NCI-H2029 treated with DMSO at 0.1 percent for 48 hours (cell line): Measurements from ENCODE around the gene SCG3.
"Not testable (repeated sequence)": the region's sequence is repeated elsewhere in the genome, so short reads cannot be mapped to it uniquely, and the experiment has no call there.

ENCODE experiments used
- DNase-seq: peaks from one replicate; lab custom pipeline; 2025; lab: John Stamatoyannopoulos, UW

SCG3 gene

DNA sequence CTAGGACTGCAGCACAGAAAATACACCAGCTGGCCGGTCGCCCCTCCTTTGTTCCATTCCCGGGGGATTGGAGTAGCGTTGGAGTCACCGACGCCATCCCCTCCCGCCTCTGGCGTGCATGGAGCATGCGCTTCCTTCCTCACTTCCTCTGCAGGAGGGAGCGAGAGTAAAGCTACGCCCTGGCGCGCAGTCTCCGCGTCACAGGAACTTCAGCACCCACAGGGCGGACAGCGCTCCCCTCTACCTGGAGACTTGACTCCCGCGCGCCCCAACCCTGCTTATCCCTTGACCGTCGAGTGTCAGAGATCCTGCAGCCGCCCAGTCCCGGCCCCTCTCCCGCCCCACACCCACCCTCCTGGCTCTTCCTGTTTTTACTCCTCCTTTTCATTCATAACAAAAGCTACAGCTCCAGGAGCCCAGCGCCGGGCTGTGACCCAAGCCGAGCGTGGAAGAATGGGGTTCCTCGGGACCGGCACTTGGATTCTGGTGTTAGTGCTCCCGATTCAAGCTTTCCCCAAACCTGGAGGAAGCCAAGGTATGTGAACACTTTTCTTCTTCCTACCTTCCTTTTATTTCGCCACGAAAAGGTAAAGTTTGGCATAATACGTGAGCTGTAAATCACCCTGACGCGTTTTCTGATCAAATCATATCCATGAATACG lies at the start of gene SCG3:
TSS of gene SCG3 (plus strand) at position 201 of the 661 bp plus-strand sequence. CDS start at position 454, 253 bp downstream.
- DNase-seq: peak; percentile 28

DNA sequence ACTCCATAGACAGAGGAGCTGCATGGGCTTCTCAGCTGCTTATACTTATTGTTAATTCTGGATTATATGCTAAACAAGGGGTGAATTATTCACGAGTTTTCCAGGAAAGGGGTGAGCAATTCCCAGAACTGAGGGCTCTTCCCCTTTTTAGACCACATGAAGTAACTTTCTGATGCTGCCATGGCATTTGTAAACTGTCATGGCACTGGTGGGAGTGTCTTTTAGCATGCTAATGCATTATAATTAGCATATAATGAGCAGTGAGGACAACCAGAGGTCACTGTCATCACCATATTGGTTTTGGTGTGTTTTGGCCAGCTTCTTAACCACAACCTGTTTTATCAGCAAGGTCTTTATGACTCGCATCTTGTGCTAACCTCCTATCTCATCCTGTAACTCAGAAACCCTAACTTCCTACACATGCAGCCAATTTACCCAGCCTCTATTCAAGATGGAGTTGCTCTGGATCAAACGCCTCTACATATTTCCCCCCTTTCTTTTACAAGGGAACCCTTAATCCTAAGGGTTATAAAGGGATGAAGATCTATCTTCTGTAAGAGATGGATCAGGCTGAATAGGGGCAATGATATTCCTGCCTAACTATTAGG lies 46.6 kb upstream of the SCG3 start:
- no peak for DNase-seq

DNA sequence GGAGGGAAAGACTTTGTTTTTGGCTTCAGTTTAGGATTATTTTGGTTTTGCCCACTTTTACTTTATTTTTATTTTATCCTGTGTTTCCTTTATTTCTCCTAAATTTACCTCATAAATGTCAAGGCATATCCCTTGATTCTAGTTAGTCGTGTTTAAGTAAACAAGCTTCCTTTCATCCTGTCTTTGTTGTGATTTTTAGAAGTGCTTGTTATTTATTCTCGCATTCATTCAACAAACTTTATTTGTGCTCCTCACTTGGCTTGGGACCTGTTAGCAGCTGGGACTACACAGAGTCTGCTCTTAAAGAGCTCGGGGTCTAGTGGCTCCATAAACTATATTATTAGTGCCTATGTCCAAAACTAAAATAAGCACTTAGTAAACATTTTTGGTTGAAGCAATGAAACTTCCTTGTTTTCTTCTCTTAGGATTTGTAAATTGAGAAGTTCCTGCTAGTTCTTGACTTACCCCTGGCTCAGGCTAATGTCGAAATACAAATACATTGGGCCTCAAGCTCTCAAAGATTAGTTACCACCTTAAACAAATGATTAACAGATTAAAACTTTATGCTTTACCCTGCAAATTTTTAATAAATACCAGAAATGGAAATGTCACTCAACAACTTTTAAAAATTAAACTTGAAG lies 39.7 kb upstream of the SCG3 start:
- no peak for DNase-seq

DNA sequence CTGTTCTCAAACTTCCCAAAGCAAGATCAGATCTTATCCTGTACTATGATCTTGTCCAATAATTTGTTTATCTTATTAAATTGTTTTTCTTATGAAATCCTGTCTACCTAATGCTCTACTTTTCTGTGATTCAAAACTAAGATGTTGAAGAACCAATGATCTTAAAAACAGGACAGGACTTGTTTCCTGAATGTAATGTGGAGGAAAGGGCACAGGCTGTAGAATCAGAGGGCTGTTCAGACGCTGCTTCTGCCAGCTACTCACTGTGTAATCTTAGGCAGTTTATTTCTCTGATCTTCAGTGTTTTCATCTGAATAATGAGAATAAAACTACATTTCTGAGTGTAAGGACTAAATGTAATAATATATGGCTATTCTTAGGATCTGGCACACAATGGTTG lies 38.6 kb upstream of the SCG3 start:
- DNase-seq: no peak

DNA sequence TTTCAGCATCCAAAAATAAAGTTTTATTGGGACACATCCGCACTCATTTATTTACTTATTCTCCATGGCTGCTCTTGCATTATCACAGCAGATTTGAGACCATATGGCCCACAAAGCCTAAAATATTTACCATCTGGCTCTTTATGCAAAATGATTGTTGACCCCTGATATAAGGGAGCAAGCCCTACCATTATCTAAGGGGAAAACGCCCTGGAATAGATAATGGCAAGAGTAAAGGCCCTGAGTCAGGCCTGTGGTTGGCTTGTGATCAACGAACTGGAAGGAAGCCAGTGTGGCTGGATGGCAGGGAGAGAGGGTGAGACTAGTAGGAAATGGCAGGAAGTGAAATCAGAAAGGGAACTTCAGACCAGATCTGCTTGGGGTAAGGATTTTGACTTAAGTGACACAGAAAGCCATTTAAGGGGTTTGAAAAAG lies 34.2 kb upstream of the SCG3 start:
- no peak for DNase-seq

DNA sequence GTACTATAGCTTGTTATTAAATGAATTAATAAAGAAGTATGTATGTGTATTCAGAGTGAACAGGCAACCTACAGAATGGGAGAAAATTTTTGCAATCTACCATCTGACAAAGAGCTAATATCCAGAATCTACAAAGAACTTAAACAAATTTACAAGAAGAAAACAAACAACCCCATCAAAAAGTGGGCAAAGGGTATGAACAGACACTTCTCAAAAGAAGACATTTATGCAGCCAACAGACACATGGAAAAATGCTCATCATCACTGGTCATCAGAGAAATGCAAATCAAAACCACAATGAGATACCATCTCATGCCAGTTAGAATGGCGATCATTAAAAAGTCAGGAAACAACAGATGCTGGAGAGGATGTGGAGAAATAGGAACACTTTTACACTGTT lies 33.2 kb upstream of the SCG3 start:
- DNase-seq: not testable (repeated sequence)

DNA sequence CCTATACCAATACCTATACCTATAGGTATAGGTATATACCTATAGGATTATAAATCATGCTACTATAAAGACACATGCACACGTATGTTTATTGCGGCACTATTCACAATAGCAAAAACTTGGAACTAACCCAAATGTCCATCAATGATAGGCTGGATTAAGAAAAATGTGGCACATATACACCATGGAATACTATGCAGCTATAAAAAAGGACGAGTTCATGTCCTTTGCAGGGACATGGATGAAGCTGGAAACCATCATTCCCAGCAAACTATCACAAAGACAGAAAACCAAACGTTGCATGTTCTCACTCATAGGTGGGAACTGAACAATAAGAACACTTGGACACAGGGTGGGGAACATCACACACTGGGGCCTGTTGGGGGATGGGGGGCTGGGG lies 32.7 kb upstream of the SCG3 start:
- DNase-seq: not testable (repeated sequence)

DNA sequence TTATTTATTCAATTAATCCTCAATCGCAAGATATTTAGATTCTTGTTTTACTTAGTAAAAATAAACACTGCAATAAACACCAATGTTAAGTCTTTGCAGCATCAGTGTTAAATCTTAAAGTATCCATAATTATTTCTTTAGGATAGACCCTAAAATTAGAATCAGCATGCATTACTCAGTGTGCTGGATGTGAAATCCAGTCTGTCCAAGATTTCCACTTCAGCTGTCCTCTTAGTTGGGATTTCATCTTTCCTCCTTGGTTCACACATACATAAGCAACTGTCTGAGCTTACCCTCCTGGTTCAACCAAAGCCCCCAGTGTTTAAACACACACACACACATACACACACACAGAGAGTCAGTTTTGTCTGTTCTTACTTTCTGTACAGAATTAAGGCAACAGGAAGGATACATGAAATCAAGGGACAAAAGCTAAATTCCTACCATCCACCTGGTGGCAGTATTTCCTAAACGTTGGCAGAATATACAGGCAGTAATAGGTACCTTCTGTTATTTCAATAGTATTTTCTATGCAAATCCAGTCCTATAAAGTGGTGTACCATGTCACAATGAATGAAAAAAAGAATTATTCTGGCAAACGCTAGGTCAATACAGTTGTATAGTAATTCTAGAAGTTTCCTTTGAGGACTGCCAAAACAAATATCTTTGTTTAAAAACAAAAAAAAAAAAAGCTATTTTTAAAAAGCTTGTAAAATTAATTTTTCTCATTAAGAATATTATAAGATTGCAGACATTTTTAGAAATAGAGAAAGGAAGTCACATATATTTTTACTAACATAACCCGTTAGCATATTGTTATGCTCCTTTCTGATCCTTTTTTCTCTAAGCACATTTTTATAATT lies 31.4 kb upstream of the SCG3 start:
- DNase-seq: peak; percentile 47

DNA sequence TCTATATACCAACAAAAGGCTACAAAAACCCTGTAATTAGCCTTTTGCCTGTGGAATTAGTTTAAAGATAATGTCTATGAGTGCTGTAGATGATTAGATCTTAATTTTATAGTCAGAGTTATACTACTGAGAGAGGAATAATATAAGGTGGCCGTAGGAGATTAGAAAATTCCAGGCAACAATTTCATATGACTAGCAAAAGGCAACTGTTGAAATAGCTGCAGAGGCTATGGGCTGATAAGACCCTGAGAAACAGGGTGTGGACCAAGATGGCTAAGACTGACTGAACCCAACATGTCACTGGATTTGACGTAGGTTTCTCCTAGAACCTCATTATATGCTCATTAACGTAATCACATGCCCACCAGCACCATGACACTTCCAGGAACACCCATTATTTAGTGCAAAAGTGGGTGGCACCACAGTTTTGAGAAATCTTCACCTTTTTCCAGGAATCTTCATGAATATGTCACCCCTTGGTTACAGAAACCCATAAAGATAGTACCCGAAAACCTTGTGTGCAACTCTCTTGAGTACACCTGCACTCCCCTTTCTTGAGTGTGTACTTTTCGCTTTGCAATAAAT lies 29.1 kb upstream of the SCG3 start:
- no peak for DNase-seq

DNA sequence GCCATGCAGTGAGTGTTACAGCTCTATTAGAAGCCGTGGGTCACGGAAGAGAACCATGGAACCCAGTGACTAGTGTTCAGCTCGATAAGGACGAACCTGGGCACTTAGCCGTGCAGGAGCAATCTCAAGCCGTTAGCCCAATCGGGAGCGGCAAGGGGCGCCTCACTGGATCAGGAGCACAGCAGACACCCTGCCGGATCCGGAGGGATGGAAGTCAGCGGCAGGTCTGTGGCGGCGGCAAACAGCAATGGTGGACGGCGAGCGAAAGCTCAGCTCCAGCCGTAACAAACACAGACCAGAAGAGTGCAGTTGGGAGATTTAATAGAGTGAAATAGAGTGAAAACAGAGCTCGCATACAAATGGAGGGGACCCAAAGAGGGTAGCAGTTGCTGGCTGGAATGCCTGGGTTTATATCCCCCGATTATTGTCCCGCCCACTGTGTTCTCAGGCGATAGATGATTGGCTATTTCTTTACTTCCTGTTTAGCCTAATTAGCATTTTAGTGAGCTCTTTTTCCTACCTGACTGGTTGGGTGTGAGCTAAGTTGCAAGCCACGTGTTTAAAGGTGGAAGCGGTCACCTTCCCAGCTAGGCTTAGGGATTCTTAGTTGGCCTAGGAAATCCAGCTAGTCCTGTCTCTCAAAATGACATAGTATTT lies 25.8 kb upstream of the SCG3 start:
- DNase-seq: not testable (repeated sequence)

DNA sequence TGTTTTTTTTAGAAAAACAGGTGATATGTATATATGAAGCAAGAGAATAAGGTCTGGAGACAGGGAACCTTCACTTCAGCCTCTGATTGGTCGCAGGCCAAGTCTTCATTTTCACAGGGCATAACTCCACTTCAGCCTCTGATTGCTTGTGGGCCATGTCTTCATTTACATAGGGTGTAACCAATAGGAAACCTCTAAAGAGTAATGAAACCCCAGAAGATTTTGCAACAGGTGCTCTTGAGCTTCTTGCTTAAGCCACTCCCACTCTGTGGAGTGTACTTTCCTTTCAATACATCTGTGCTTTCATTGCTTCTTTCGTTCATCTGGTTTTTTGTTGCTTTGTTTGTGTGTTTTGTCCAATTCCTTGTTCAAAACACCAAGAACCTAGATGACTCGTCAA lies 22.6 kb upstream of the SCG3 start:
- no peak for DNase-seq

DNA sequence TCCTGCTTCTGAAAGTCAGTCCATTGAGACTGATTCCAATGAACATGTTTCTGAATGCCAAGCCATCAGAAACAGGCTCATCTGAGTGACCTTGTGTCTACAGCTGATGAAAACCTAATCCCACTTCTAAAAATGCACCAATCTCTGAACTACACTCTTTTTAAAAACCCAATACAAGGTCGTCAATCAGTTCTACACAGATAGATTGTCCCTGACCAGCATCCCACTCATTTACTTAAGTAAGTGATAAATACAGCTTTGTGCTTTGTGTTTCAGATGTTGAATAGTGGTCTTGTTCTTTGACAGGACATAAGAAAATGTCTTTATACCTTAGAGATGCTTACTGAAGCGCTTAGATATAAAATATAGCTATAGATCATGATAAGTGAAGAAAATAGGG lies 20.2 kb upstream of the SCG3 start:
- DNase-seq: no peak

DNA sequence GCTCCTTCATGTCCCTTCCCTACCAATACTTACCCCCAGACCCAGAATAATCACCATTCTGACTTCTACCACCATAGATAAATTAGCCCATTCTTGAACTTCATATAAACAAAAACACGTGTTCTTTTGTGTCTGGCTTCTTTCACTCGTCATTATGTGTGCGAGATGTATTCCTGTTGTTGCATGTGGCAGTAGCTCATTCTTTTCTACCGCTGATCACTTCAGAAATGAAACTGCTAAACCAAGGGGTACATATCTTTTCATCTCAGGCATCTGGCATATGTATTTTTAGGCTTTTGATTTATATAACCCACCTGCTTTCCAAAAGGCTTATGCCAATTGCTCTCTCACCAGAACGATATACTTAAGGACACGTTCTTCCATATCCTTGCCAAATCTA lies 13.8 kb upstream of the SCG3 start:
- no peak for DNase-seq

DNA sequence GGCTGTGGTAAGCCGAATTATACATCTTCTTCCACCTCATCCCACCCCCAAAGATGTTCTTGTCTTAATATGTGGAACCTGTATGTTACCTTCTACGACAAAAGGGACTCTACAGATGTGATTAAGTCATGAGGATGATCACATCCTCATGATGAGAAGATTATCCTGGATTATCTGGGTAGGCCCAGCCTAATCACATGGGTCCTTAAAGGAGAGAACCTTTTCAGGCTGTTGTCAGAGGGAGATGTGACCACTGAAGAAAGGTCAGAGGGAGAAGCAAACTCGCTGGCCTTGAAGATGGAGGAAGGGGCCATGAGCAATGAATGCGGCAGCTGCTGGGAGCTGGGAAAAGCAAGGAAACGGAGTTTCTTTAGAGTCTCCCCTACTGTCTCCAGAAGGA lies 12.9 kb upstream of the SCG3 start:
- DNase-seq: no peak

DNA sequence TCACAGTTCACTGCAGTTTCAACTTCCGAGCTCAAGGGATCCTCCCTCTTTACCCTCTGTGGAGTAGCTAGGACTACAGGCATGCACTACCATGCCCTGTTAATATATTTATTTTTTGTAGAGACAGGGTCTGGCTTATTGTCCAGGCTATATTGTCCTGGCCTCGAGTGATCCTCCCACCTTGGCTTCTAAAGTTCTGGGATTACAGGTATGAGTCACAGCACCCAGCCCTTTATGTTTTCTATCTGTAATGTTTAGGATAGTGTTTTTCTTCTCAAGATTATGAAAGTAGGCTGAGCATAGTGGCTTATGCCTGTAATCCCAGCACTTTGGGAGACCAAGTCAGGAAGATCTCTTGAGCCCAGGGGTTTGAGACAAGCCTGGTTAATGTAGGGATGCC lies 11.9 kb upstream of the SCG3 start:
- no peak for DNase-seq

DNA sequence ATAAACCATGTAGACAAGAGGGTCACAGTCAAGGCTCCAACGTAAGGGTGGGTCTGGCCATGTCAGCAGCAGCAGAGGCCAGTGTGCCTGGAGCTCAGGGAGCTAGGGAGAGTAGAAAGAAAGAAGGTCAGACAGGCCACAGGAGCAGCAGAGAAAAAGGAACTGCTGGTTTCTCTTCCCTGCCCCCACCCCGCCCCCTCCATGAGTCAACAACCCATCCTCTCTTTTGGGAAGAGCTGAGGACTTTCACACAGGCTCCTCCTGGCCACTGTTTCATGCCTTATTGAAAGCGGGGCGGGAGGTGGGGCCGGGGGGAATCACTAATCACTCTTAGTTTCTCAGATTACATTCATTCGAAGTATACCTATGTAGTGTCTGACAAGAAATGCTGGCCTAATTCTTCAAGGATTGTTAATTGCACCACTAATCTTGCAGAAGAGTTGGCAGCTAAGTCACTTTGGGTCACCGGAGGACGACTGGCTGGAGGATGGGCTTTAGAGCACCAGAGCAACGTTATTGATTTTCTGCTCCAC lies 9.1 kb upstream of the SCG3 start:
- DNase-seq: no peak

DNA sequence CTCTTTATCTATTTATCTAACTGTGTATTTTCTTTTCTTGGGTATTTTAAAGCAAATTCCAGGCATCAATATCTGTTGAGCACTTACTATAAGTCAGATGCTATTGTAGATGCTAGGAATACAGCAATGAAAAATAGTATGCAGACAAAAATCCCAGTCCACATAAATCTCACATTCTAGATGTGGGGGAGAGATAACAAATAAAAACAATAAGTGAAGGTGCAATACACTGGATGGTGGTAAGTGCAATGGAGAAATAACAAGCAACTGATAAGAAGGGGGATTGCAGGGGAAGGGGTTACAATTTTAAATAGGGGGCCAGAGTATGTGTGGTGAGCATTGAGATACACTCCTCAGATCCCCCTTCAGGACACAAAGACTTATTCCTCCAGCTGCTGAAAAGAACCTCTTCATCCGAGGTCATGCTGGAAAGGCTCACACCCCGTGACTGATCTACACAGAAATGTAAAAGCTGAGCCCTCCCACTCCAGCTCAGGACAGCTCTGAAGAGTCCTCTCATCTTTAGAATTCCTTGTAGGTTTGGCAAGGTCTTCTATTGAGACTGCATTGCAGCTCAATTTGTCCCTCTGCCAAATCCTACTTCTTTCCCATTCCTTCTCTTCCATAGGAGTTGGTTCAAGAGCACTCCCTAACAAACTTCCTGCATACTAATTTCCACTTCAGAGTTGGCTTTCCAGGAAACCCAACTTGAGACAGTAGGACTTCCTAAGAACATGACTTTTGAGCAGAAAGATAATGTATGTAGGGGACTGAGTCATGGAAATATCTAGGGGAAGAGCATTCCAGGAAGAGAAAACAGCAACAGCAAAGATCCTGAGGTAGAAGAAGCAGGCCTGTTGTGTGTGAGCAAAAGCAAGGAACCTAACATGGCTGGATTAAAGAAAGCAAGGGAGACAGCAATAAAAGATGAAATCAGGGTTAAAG lies 8.1 kb upstream of the SCG3 start:
- DNase-seq: no peak

DNA sequence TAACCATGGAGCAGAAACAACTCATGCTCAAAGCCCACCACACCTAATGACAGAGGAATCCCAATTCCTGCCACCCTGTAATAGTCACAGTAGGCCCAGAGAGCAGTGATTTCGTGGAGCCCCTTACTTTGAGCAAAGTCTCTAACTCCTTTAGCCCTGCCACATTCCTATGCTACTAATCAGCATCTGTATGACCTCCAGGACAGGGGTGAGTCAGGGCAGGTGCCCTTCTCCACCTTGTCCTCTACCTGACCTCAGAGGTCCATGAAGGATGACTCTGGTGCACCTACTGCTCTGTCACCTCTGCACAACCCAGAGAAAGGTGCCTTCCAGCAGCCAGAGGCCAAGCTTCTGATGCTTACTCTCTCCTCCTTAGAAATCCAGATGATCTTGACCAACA lies 6.1 kb upstream of the SCG3 start:
- DNase-seq: no peak

DNA sequence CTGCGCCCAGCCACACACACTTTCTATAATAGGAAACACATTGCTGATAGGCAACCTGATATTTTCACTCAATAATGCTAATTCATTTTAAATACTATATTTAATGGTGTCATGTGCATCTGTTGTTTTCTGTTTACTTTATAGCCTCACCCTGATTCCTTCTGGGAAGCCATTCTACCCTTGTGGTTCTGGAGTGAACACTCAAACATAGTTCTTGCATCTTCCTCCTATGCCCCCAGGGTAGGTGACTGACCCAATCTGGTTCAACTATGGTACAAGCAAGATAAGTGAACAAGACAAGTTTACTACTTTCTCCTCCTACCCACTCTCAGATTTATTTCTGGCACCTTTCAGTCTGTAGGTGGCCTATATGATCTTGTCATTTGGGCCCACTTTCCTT lies 4.3 kb upstream of the SCG3 start:
- no peak for DNase-seq

DNA sequence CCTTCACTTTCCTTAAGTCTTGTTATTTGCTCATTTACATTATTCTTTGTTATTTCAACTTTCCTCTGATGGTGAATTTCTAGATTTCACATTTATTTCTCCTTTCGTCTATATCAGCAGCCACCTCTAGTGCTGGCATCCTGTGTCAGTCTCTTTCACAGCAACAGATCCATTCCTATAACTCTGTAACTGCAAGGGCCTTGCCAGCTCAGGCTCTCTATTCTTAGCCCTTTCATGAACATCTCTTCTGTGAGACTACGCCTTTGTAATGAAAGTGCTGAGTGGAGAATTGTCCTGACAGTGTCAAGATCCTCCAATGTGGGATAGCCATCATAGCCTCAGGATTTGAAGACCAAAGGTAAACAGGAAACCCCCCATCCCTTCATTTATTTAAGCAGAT lies 3.9 kb upstream of the SCG3 start:
- DNase-seq: no peak
